ENCODE data around the gene RUNX3. TPM values are rescaled to one million over a fixed set of nuclear protein-coding genes. Genes with fewer than 3 reads are reported as not detected.

Gene RUNX3
- total and polyA plus RNA-seq, 4 donors: 1.7 to 9.0 (median 4.5) TPM

GRCh38 chr1:24855474-24855873 lies 74.6 kb downstream of the RUNX3 start:
- Histone ChIP-seq H3K27me3 (ENCODE audit: control insufficient read depth in 3 of 3, insufficient read depth in 3 of 3, low read length in 2 of 3) (no peaks in the 10 kb centered on the region), H3K9ac (ENCODE audit: insufficient read depth in 1 of 2, low read length in 2 of 2) (no peak overlapping the region), H3K4me3 (no peak overlapping the region), H3K27ac (ENCODE audit: low read depth in 1 of 2, low read length in 1 of 2) (no peak overlapping the region), H3K9me3 (ENCODE audit: control insufficient read depth in 4 of 4, insufficient read depth in 3 of 4, low read length in 3 of 4) (no peaks in the 10 kb centered on the region), H3K36me3 (ENCODE audit: control insufficient read depth in 4 of 4, insufficient read depth in 4 of 4, low read length in 4 of 4) (no peaks in the 10 kb centered on the region), H3K4me1 (ENCODE audit: control insufficient read depth in 5 of 5, insufficient read depth in 5 of 5, low read length in 5 of 5) (peaks cover 0 to 15% (median 0%) of the 10 kb centered on the region in 5 donors)
- TF ChIP-seq CTCF (IDR thresholded peaks at IDR 0.05; ENCODE audit: control extremely low read depth, extremely low read depth): no peak
- DNase-seq (no peak), ATAC-seq (ENCODE audit: insufficient read depth, low FRiP score) (no peak)
- WGBS, 2 donors: 47 to 63% methylated on average over 5 of the region's 5 CpGs

- no peak for TF ChIP-seq CTCF (IDR thresholded peaks at IDR 0.05; ENCODE audit: control extremely low read depth, extremely low read depth)
- Histone ChIP-seq H3K9ac (ENCODE audit: insufficient read depth in 1 of 2, low read length in 2 of 2) (no peak overlapping the region), H3K27ac (ENCODE audit: low read depth in 1 of 2, low read length in 1 of 2) (no peak overlapping the region), H3K4me3 (no peak overlapping the region), H3K9me3 (ENCODE audit: control insufficient read depth in 4 of 4, insufficient read depth in 3 of 4, low read length in 3 of 4) (no peaks in the 10 kb centered on the region), H3K27me3 (ENCODE audit: control insufficient read depth in 3 of 3, insufficient read depth in 3 of 3, low read length in 2 of 3) (no peaks in the 10 kb centered on the region), H3K4me1 (ENCODE audit: control insufficient read depth in 5 of 5, insufficient read depth in 5 of 5, low read length in 5 of 5) (peaks cover 0 to 24% (median 0%) of the 10 kb centered on the region in 5 donors), H3K36me3 (ENCODE audit: control insufficient read depth in 4 of 4, insufficient read depth in 4 of 4, low read length in 4 of 4) (no peaks in the 10 kb centered on the region)
- peak in 1 of 3 donors; percentile 44 for DNase-seq
- ATAC-seq (ENCODE audit: insufficient read depth, low FRiP score): no peak
- 62 to 72% methylated on average over 6 of the region's 6 CpGs for WGBS, 2 donors
Observed at GRCh38 chr1:24853649-24854048, 76.4 kb downstream of the RUNX3 start.

- no peaks in the 10 kb centered on the region for H3K27me3 ChIP-seq (ENCODE audit: control insufficient read depth in 3 of 3, insufficient read depth in 3 of 3, low read length in 2 of 3)
- H3K27ac ChIP-seq (ENCODE audit: low read depth in 1 of 2, low read length in 1 of 2): no peak overlapping the region
- no peaks in the 10 kb centered on the region for H3K9me3 ChIP-seq (ENCODE audit: control insufficient read depth in 4 of 4, insufficient read depth in 3 of 4, low read length in 3 of 4)
- no peak overlapping the region for H3K9ac ChIP-seq (ENCODE audit: insufficient read depth in 1 of 2, low read length in 2 of 2)
- WGBS, 2 donors: 71 to 75% methylated on average over 6 of the region's 6 CpGs
- TF ChIP-seq CTCF (IDR thresholded peaks at IDR 0.05; ENCODE audit: control extremely low read depth, extremely low read depth): no peak
- peaks cover 0 to 29% (median 2%) of the 10 kb centered on the region in 5 donors for H3K4me1 ChIP-seq (ENCODE audit: control insufficient read depth in 5 of 5, insufficient read depth in 5 of 5, low read length in 5 of 5)
- no peak for ATAC-seq (ENCODE audit: insufficient read depth, low FRiP score)
- peaks cover 0 to 3% (median 0%) of the 10 kb centered on the region in 4 donors for H3K36me3 ChIP-seq (ENCODE audit: control insufficient read depth in 4 of 4, insufficient read depth in 4 of 4, low read length in 4 of 4)
- no peak overlapping the region for H3K4me3 ChIP-seq
- peak in 2 of 3 donors; percentile 39 to 40 for DNase-seq
Observed at GRCh38 chr1:24850328-24850920, 79.7 kb downstream of the RUNX3 start.
